NCI-H82 treated with DMSO at 0.1 percent for 48 hours (cell line): ENCODE measurements around the gene MMP13.
A peak's percentile ranks its signal among the peaks of the same experiment; 100 is the strongest.
"Not testable (repeated sequence)": the region's sequence is repeated elsewhere in the genome, so short reads cannot be mapped to it uniquely, and the experiment has no call there.

ENCODE experiments used
- DNase-seq: peaks from one replicate; lab custom pipeline; 2025; ENCODE audit not compliant: unreplicated experiment; lab: John Stamatoyannopoulos, UW

Gene MMP13

GRCh38 chr11:102955624-102956023, at the start of gene MMP13:
Gene MMP13, minus strand, starts transcription at chr11:102955732. Its CDS starts 27 bp downstream, at chr11:102955705.
- no peak for DNase-seq

- not testable (repeated sequence) for DNase-seq
These were observed 48.7 kb upstream of the MMP13 start for GRCh38 chr11:103004234-103004633.

- DNase-seq = no peak
These were observed 38.6 kb upstream of the MMP13 start for GRCh38 chr11:102994105-102994504.

GRCh38 chr11:102991776-102992175, 36.2 kb upstream of the MMP13 start:
- no peak for DNase-seq

- DNase-seq = no peak
These were observed 34.6 kb upstream of the MMP13 start for GRCh38 chr11:102990145-102990544.

GRCh38 chr11:102989379-102990047, 34.0 kb upstream of the MMP13 start:
- DNase-seq = no peak

- DNase-seq = no peak
These were observed 31.3 kb upstream of the MMP13 start for GRCh38 chr11:102986815-102987214.

GRCh38 chr11:102985850-102986249, 30.3 kb upstream of the MMP13 start:
- DNase-seq = no peak

- DNase-seq = no peak
These were observed 28.0 kb upstream of the MMP13 start for GRCh38 chr11:102983486-102983885.

- DNase-seq = no peak
These were observed 25.9 kb upstream of the MMP13 start for GRCh38 chr11:102981324-102981910.

GRCh38 chr11:102974552-102975280, 19.2 kb upstream of the MMP13 start:
- peak; percentile 34 for DNase-seq

GRCh38 chr11:102973698-102974097, 18.2 kb upstream of the MMP13 start:
- DNase-seq = not testable (repeated sequence)

- no peak for DNase-seq
These were observed 17.3 kb upstream of the MMP13 start for GRCh38 chr11:102972853-102973252.

- DNase-seq = no peak
These were observed 16.2 kb upstream of the MMP13 start for GRCh38 chr11:102971766-102972165.

- no peak for DNase-seq
These were observed 12.0 kb upstream of the MMP13 start for GRCh38 chr11:102967497-102967896.

- no peak for DNase-seq
These were observed 10.5 kb upstream of the MMP13 start for GRCh38 chr11:102966011-102966410.

GRCh38 chr11:102964867-102965266, 9.3 kb upstream of the MMP13 start:
- DNase-seq = no peak

- DNase-seq = no peak
These were observed 2.4 kb upstream of the MMP13 start for GRCh38 chr11:102957953-102958352.

GRCh38 chr11:102950622-102951081, 4.9 kb downstream of the MMP13 start:
- DNase-seq = no peak

- no peak for DNase-seq
These were observed 9.3 kb downstream of the MMP13 start for GRCh38 chr11:102946237-102946636.

GRCh38 chr11:102940714-102941588, 14.6 kb downstream of the MMP13 start:
- peak; percentile 42 for DNase-seq
